K562 (cell line): ENCODE measurements around the gene TLDC2. TPM values are rescaled to one million over a fixed set of nuclear protein-coding genes. Genes with fewer than 3 reads are reported as not detected.

ENCODE experiments used
- ARID1B ChIP-seq: fragments of 450-650 bp; IDR thresholded peaks from 2 replicates; pipeline ENCODE4 v1.6.1; 2016; ENCODE audit warnings: antibody characterized with exemption, mild to moderate bottlenecking, inconsistent platforms
- ATF1 ChIP-seq, 2 experiments: fragments of 450-650 bp in 1 of 2; IDR thresholded peaks; 2 replicates each; pipeline ENCODE4 v1.6.1; 2016; ENCODE audit warnings: missing compliant biosample characterization in 1 of 2, missing genetic modification characterization in 1 of 2
- ATF7 ChIP-seq: fragments of 450-650 bp; IDR thresholded peaks from 2 replicates; pipeline ENCODE4 v1.7.1; 2014; ENCODE audit warnings: mild to moderate bottlenecking, moderate library complexity
- CC2D1A ChIP-seq: fragments of 450-650 bp; IDR thresholded peaks from 2 replicates; pipeline ENCODE4 v1.6.1; 2017; ENCODE audit warnings: mild to moderate bottlenecking
- CREM ChIP-seq: IDR thresholded peaks from 2 replicates; pipeline ENCODE4 v1.6.1; 2014; ENCODE audit warnings: antibody characterized with exemption, low read depth
- EP400 ChIP-seq: fragments of 450-650 bp; IDR thresholded peaks from 2 replicates; pipeline ENCODE4 v1.6.1; 2017; ENCODE audit warnings: antibody characterized with exemption, mild to moderate bottlenecking, moderate library complexity
- ETS2 ChIP-seq: IDR thresholded peaks from 2 replicates; pipeline ENCODE4 v1.6.1; 2016; ENCODE audit warnings: borderline replicate concordance, missing genetic modification characterization, mild to moderate bottlenecking, moderate library complexity, missing compliant biosample characterization; ENCODE audit not compliant: poor library complexity, severe bottlenecking
- FOS ChIP-seq: IDR thresholded peaks from 3 replicates; pipeline ENCODE4 v1.6.1; 2011; ENCODE audit not compliant: insufficient read length; ENCODE audit errors: extremely low read depth
- HCFC1 ChIP-seq: IDR thresholded peaks from 2 replicates; pipeline ENCODE4 v1.6.1; 2012; ENCODE audit warnings: low read depth, low read length, improper control_type of control experiment
- HDAC1 ChIP-seq, 2 experiments: fragments of 450-650 bp; IDR thresholded peaks; 2 replicates each; pipeline ENCODE4 v1.6.1; 2016 to 2017; ENCODE audit warnings: inconsistent platforms in 1 of 2, mild to moderate bottlenecking in 1 of 2, moderate library complexity in 1 of 2
- HNRNPLL ChIP-seq: fragments of 200-400 bp; formaldehyde crosslinking; IDR thresholded peaks from 2 replicates; pipeline ENCODE4 v1.6.1; 2017; ENCODE audit warnings: low read length, low read depth, mild to moderate bottlenecking; ENCODE audit not compliant: poor library complexity, severe bottlenecking
- JUN ChIP-seq, 2 experiments: sonication (generic) in 1 of 2; formaldehyde crosslinking in 1 of 2; IDR thresholded peaks; 2 replicates each; pipeline versions ENCODE4 v1.6.1 to v1.8.0; 2012 to 2022; ENCODE audit warnings: borderline replicate concordance in 2 of 2, mild to moderate bottlenecking in 2 of 2, improper control_type of control experiment in 1 of 2, low read depth in 1 of 2, low read length in 1 of 2, missing genetic modification reagents in 1 of 2
- JUNB ChIP-seq: fragments of 450-650 bp; formaldehyde crosslinking; conservative IDR thresholded peaks from 2 replicates; pipeline ENCODE4 v1.4.0; 2020; ENCODE audit warnings: mild to moderate bottlenecking
- KDM5B ChIP-seq: fragments of 200-600 bp; sonication (generic); IDR thresholded peaks from 2 replicates; pipeline ENCODE4 v1.6.1; 2012; ENCODE audit warnings: low read depth, mild to moderate bottlenecking, moderate library complexity, low read length, control low read depth, inconsistent platforms; ENCODE audit not compliant: insufficient replicate concordance
- MBD2 ChIP-seq: sonication (generic); IDR thresholded peaks from 2 replicates; pipeline ENCODE4 v1.6.1; 2016; ENCODE audit warnings: low read depth, borderline replicate concordance
- MEF2D ChIP-seq: conservative IDR thresholded peaks from 2 replicates; pipeline ENCODE4 v1.6.1; 2016; ENCODE audit warnings: low read depth, missing genetic modification characterization, missing compliant biosample characterization
- NCOR1 ChIP-seq: fragments of 450-650 bp; IDR thresholded peaks from 2 replicates; pipeline ENCODE4 v1.6.1; 2016; ENCODE audit warnings: mild to moderate bottlenecking, moderate library complexity
- NFIC ChIP-seq: fragments of 450-650 bp; IDR thresholded peaks from 2 replicates; pipeline ENCODE4 v1.6.1; 2017; ENCODE audit warnings: mild to moderate bottlenecking, inconsistent platforms
- PHB ChIP-seq: fragments of 250-450 bp; sonication (Bioruptor Pico); IDR thresholded peaks from 2 replicates; pipeline ENCODE4 v1.5.0; 2021
- PHF8 ChIP-seq: fragments of 200-600 bp; sonication (generic); IDR thresholded peaks from 2 replicates; pipeline ENCODE4 v1.6.1; 2012; ENCODE audit warnings: mixed run types, mild to moderate bottlenecking, inconsistent platforms, low read length, moderate library complexity, borderline replicate concordance
- POLR2A ChIP-seq: fragments of 450-650 bp; conservative IDR thresholded peaks from 2 replicates; pipeline ENCODE4 v1.6.1; 2016
- SP1 ChIP-seq: sonication (generic); formaldehyde crosslinking; IDR thresholded peaks from 2 replicates; pipeline ENCODE4 v1.8.1; 2022; ENCODE audit warnings: mild to moderate bottlenecking, missing genetic modification reagents
- SUPT5H ChIP-seq: fragments of 450-650 bp; IDR thresholded peaks from 2 replicates; pipeline ENCODE4 v1.6.1; 2016
- TAF1 ChIP-seq: IDR thresholded peaks from 2 replicates; pipeline ENCODE4 v1.6.1; 2011; ENCODE audit warnings: mild to moderate bottlenecking, low read length, moderate library complexity; ENCODE audit not compliant: insufficient read depth, control insufficient read depth, severe bottlenecking; ENCODE audit errors: extremely low read depth
- TBP ChIP-seq: optimal IDR thresholded peaks from 2 replicates; pipeline ENCODE3; 2011; ENCODE audit warnings: low read depth, low read length, improper control_type of control experiment
- YY1 ChIP-seq, 3 experiments: IDR thresholded peaks; 2 replicates each; pipeline ENCODE4 v1.6.1; 2011; ENCODE audit warnings: low read length in 2 of 3, mild to moderate bottlenecking in 2 of 3, moderate library complexity in 2 of 3, borderline replicate concordance in 1 of 3, control low read depth in 1 of 3, low read depth in 1 of 3; ENCODE audit not compliant: insufficient read depth in 3 of 3, insufficient replicate concordance in 2 of 3, control insufficient read depth in 1 of 3, insufficient read length in 1 of 3; ENCODE audit errors: extremely low read depth in 1 of 3
- ZBTB8A ChIP-seq: fragments of 450-650 bp; IDR thresholded peaks from 2 replicates; pipeline ENCODE4 v1.6.1; 2018; ENCODE audit warnings: mild to moderate bottlenecking, moderate library complexity; ENCODE audit not compliant: partially characterized antibody
- ZNF311 ChIP-seq: fragments of 250-450 bp; sonication (Bioruptor Pico); IDR thresholded peaks from 2 replicates; pipeline ENCODE4 v1.4.0; 2020; ENCODE audit warnings: mild to moderate bottlenecking, moderate library complexity
- polyA plus RNA-seq, 8 experiments: library from polyadenylated mRNA; depleted of rRNA in 4 of 8; stranded (reverse) in 5 of 8; unstranded in 3 of 8; fragments of >200 nt; fragmentation: Nextera tagmentation in 2 of 8; fragmentation: Illumina TruSeq in 1 of 8; extraction: Ambion mirVana in 2 of 8; extraction: Trizol in 1 of 8; gene quantifications; 2 replicates each; pipeline versions ENCODE4 v1.2.1 to v1.2.3, GENCODE V29; 2011 to 2014; ENCODE audit warnings: inconsistent platforms in 1 of 8, missing spikeins in 1 of 8
- total RNA-seq, 7 experiments: library from RNA; depleted of rRNA in 6 of 7; stranded (reverse); fragments of >200 nt in 6 of 7; fragmentation: Illumina TruSeq in 2 of 7; extraction: Trizol in 2 of 7; gene quantifications; 2 replicates each; pipeline versions ENCODE4 v1.2.1 to v1.2.3, GENCODE V29; 2011 to 2021; ENCODE audit warnings: low replicate concordance in 1 of 7
- TF ChIP-seq, protein P1 (sequence below): fragments of 450-650 bp; IDR thresholded peaks from one replicate; pipeline ENCODE4 v1.6.1; 2018; ENCODE audit warnings: mild to moderate bottlenecking, moderate library complexity; ENCODE audit not compliant: partially characterized antibody

Gene TLDC2
- total and polyA plus RNA-seq, 9 of the 15 experiments (the other 6 are each of a cell fraction or from before 2014, with no cell fraction given): not detected

DNA sequence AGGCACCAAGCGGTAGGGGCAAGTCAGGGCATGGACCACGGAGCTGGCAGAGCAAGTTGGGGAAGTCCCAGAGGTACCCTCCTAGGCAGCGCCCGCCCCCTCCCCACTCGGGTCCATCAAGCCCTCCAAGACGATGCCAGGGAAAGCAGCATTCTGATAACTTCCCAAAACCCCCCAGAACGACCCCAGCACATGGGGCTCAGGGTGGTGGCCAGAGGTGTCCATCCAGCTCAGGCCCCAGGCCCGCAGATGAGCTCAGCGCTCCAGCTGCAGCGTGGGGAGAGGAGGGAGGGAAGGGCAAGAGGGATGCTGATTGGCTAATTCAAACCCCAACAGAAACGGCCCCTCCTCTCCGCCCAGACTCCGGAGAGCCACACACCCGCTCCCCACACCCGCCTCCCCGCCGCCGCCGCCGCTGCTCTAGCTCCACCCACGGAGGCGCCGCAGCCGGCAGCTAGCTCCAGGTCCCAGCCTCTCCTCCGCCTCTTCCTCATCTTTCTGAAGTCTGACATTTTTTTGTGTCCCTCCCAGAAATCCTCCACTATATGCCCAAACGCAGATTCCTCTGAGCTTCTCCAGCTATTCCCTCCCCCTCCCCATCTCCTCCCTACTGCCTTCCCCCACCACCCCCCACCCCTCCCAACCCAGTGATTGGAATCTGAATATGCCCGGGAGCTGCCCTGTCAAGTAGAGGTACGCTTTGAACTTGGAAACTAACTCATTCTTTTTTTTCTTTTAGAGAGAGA is 40.3 kb upstream of the TLDC2 start (continued):
- TF ChIP-seq, protein P1, sequence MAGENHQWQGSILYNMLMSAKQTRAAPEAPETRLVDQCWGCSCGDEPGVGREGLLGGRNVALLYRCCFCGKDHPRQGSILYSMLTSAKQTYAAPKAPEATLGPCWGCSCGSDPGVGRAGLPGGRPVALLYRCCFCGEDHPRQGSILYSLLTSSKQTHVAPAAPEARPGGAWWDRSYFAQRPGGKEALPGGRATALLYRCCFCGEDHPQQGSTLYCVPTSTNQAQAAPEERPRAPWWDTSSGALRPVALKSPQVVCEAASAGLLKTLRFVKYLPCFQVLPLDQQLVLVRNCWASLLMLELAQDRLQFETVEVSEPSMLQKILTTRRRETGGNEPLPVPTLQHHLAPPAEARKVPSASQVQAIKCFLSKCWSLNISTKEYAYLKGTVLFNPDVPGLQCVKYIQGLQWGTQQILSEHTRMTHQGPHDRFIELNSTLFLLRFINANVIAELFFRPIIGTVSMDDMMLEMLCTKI: no peak
- peak; percentile 80 for TF ChIP-seq POLR2A
- TF ChIP-seq TBP: peak; percentile 35
- TF ChIP-seq NFIC: peak; percentile 22; the same call in 1 of the 2 replicates
- no peak for TF ChIP-seq MEF2D (tag)
- TF ChIP-seq HCFC1: peak; percentile 8; the same call in 1 of the 2 replicates
- TF ChIP-seq JUN (IDR thresholded peaks at IDR 0.05; ENCODE audit: borderline replicate concordance, low read depth, low read length): peak; percentile 36; the same call in 1 of the 2 replicates
- no peak for TF ChIP-seq JUN (CRISPR knock-in tag; IDR thresholded peaks at IDR 0.05; ENCODE audit: borderline replicate concordance)
- no peak for TF ChIP-seq ZBTB8A
- peak; percentile 72 for TF ChIP-seq KDM5B
- no peak for TF ChIP-seq JUNB
- peak; percentile 67 for TF ChIP-seq SUPT5H
- no peak for TF ChIP-seq NCOR1
- TF ChIP-seq PHB: no peak
- peak; percentile 54 for TF ChIP-seq CREM
- peak; percentile 91 for TF ChIP-seq EP400
- TF ChIP-seq FOS: peak; percentile 18
- TF ChIP-seq ETS2 (tag): no peak
- TF ChIP-seq TAF1: peak; percentile 31
- peak; percentile 52; the same call in 1 of the 2 replicates for TF ChIP-seq PHF8
- TF ChIP-seq ATF7: peak; percentile 83
- TF ChIP-seq ARID1B: peak; percentile 23
- peak; percentile 53 for TF ChIP-seq CC2D1A
- peak in 1 of 3 experiments; percentile 11 for TF ChIP-seq YY1 (IDR thresholded peaks at IDR 0.05; ENCODE audit: borderline replicate concordance in 1 of 3, control insufficient read depth in 1 of 3, extremely low read depth in 1 of 3, insufficient read depth in 3 of 3, insufficient read length in 1 of 3, insufficient replicate concordance in 2 of 3, low read depth in 1 of 3, low read length in 2 of 3)
- no peak for TF ChIP-seq ZNF311
- TF ChIP-seq HNRNPLL: peak; percentile 61
- 0 out of 4 replicates have a peak, but pooled peaks of 1 of the 2 experiments have one; percentile 35 for TF ChIP-seq HDAC1 (IDR thresholded peaks at IDR 0.05)
- 0 out of 2 replicates have a peak, but pooled peaks have one; percentile 28 for TF ChIP-seq MBD2
- no peak for TF ChIP-seq ATF1 (CRISPR knock-in tag; IDR thresholded peaks at IDR 0.05)
- TF ChIP-seq ATF1 (tag; IDR thresholded peaks at IDR 0.05): peak; percentile 44
- TF ChIP-seq SP1: no peak; the same call in 1 of the 2 replicates
